ENCODE results near the gene RET.

The RET gene

GRCh38 chr10:43123361-43124093 lies 46.7 kb downstream of the RET start:
- no peak for DNase-seq

- no peak for DNase-seq
These were observed 47.2 kb downstream of the RET start for GRCh38 chr10:43124094-43124521.

- no peak for DNase-seq
These were observed 47.9 kb downstream of the RET start for GRCh38 chr10:43124574-43125273.

- DNase-seq: no peak
These were observed 48.5 kb downstream of the RET start for GRCh38 chr10:43125274-43125845.

GRCh38 chr10:43125881-43126731 lies 49.2 kb downstream of the RET start:
- DNase-seq: no peak

- peak in 1 of 5 experiments; percentile 43 for DNase-seq
These were observed 50.0 kb downstream of the RET start for GRCh38 chr10:43126759-43127424.

- no peak for DNase-seq
These were observed 50.6 kb downstream of the RET start for GRCh38 chr10:43127442-43127841.

- DNase-seq: no peak
These were observed 51.5 kb downstream of the RET start for GRCh38 chr10:43128331-43128730.

GRCh38 chr10:43128958-43129706 lies 52.3 kb downstream of the RET start:
- DNase-seq: peak in 1 of 5 experiments; percentile 81

- DNase-seq: no peak
These were observed 53.9 kb downstream of the RET start for GRCh38 chr10:43130770-43131171.

- no peak for DNase-seq
These were observed 54.4 kb downstream of the RET start for GRCh38 chr10:43131256-43131655.

- no peak for DNase-seq
These were observed 55.0 kb downstream of the RET start for GRCh38 chr10:43131906-43132305.

GRCh38 chr10:43132867-43133787 lies 56.3 kb downstream of the RET start:
- no peak for DNase-seq

- no peak for DNase-seq
These were observed 57.4 kb downstream of the RET start for GRCh38 chr10:43134126-43134905.

- no peak for DNase-seq
These were observed 58.2 kb downstream of the RET start for GRCh38 chr10:43135064-43135463.

- DNase-seq: no peak
These were observed 58.8 kb downstream of the RET start for GRCh38 chr10:43135656-43136055.

GRCh38 chr10:43136432-43136831 lies 59.6 kb downstream of the RET start:
- DNase-seq: no peak

GRCh38 chr10:43136995-43137716 lies 60.3 kb downstream of the RET start:
- DNase-seq: no peak

GRCh38 chr10:43137717-43138020 lies 60.8 kb downstream of the RET start:
- peak in 4 of 5 experiments; percentile 17 to 50 (median 29) for DNase-seq

Measured in T-helper 2 cell (primary cell).